LHCN-M2 (cell line): ENCODE data around the gene CTDP1. TPM values are rescaled to one million over a fixed set of nuclear protein-coding genes. Genes with fewer than 3 reads are reported as not detected.

ENCODE experiments used
- DNase-seq: peaks from one replicate; pipeline ENCODE4 v3.0.0-alpha.2; 2012; ENCODE audit warnings: low read depth
- total RNA-seq: library from RNA; depleted of rRNA; stranded (reverse); fragments of >200 nt; gene quantifications from 2 replicates; pipeline ENCODE4 v1.2.3, GENCODE V29; 2014

CTDP1 gene
- total RNA-seq, 1 experiment from 2014 or later: 16.4 TPM

DNA sequence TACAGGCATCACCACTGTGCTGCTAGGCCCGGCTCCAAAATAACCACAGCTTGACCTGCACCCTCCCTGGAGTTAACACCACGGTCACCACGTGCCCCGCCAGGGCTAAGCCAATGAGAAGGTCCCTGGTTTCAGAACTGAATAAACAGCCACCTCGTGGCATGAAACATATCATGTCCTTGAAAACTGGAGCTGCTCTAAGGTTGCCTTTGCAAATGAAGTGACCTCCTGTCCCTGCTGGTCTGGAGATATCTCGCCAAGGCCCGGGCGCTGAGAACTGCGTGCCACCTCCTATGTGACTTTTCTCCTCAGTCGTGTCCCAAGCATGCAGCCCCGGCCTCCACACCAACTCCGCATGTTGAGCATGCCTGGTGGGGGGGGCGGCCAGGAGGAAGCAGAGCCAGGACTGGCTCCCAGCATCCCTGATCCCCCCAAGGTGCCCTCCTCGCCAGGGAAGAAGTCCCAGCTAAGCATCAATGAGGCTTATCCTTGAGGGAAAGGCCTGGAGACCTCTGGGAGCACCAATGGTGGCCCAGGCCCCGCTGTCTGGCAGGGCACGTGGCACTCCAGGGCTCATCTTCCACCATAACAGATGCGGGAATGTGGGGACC lies 101.8 kb downstream of the CTDP1 start:
- no peak for DNase-seq

DNA sequence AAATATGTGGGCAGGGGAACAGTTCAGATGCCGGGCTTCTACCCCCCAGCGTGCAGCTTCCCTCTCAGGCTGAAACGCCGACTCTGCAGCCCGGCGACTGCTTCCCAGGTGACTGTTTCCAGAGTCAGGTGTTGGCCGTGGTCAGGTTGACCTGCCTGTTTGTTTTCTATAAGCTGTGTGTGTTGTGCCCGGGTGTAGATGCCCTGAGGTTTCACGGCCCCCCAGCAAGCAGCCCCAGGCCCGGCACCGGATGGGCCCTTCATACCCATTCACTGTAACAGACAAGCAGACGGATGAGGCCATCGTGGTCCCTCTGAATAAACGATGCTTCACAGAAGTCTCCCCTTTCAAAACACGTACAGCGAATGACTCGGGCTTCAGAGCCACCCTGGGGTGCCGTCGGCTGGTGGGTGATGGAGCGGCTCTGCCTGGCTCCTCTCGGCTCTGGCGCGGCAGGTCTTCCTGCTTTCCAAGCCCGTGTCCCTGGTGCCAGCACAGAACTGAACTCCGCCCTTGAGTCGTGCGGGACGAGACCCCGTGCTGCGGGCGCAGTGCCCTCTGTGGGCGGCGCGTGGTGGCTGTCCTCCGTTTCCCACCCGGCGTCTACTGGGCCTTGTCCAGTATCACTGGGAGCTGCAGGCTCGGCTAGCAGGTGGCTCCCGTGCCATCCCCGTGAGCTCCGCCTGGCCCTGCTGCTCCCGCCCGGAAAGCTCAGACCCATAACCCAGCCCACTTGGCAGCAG lies 103.1 kb downstream of the CTDP1 start:
- DNase-seq: no peak

DNA sequence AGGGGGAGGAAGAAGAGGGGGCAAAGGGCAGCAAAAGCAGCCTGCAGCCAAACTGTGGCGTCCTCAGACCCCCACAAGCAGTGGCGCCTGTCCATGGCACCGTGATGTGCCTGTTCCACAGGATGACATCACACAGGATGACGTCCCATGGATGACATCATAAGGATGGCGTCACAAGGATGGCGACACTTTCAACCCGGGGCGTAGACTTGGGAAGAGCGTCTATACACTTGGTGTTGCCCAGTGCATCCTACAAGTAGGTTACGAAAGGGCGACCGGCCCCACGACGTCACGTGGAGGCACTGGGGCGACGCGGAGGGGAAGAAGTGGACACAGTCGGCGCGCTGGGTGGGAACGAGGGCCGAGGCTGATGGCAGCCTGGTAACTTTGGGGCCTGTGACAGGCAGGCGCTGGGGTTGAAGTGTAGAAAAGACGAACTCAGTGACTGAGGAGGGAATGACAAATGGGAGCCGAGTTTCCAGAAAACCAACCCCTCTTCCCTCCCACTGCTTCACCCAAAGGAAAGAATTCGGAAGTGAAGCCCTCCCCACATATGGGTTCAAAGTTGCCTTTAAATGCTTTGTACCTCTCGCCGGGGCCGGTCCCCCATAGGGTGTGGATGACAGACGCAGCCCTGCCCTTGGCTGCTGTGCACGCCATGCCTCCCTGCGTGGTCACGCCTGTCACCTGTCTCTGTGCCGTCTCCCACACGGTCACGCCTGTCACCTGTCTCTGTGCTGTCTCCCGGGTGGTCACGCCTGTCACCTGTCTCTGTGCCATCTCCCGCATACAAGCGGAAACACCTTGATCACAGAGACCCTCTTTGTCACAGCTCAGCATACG lies 104.7 kb downstream of the CTDP1 start:
- no peak for DNase-seq

DNA sequence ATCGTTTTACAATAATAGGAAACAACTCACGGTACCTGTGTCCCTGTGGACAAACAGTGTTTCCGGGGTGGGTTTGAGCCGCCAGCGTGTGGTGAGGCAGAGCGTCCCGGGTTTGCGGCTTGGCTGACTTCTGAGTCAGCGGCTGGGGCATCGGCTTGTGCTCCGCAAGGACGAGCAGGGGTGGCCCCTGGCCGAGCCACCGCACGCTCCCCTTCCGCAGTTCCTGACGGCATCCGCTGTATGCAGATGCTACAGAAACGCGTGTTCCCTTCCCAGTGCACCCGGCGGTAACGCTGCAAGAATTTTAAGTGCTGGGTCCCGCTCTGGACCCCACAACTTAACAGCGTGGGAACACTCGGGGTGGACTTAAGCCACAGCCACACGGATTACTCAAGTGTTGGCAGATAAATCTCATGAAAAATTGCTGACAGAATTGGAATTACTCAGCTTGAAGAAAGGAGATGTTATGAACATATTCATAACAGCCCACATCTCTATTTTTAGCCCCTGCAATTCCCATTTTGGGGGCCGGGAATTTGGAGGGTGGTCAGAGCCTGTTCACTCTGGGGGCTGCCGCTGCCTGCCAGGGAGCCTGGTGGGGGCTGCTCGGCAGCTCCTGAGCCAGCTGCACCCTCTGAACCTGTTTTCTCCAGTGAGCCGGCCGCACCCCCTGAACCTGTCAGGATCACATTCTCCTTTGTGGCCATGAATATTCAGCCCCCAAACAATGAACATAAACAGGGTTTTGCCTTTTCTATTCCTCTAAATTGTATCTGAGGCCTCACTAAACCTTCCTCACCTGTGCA lies 105.6 kb downstream of the CTDP1 start:
- peak; percentile 33 for DNase-seq

DNA sequence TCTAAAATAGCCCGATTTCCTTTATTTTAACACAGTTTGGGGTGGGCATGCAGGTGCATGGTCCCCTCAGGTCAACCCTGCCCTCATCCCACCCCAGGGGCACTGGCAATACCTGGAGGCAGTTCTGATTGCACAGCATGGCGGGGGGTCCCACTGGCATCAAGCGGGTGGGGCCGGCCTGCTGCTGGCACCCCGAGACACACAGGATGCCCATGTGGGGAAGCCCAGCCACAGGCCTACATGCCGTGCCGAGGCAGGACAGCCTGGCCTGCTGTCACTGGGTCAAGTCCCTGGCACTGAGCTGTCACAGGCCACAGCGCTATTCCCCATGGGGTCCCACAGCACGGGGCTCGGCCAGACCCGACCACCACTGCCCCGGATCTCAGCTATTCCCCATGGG lies 106.2 kb downstream of the CTDP1 start:
- no peak for DNase-seq

DNA sequence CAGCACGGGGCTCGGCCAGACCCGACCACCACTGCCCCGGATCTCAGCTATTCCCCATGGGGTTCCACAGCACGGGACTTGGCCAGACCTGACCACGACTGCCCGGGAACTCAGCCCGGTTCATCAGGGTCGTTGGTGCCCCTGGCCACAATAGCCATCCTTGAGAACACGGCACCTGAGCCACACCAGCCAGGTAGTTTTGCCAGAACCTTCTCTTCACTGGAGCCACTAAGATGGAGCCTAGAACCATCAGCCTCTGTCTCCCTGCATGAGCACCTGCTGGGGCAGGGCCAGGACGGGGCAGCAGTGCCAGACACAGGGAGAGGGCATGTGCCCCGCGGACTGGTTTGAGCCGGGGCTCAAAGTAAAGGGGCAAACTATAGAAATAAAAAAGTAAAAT lies 106.7 kb downstream of the CTDP1 start:
- no peak for DNase-seq

DNA sequence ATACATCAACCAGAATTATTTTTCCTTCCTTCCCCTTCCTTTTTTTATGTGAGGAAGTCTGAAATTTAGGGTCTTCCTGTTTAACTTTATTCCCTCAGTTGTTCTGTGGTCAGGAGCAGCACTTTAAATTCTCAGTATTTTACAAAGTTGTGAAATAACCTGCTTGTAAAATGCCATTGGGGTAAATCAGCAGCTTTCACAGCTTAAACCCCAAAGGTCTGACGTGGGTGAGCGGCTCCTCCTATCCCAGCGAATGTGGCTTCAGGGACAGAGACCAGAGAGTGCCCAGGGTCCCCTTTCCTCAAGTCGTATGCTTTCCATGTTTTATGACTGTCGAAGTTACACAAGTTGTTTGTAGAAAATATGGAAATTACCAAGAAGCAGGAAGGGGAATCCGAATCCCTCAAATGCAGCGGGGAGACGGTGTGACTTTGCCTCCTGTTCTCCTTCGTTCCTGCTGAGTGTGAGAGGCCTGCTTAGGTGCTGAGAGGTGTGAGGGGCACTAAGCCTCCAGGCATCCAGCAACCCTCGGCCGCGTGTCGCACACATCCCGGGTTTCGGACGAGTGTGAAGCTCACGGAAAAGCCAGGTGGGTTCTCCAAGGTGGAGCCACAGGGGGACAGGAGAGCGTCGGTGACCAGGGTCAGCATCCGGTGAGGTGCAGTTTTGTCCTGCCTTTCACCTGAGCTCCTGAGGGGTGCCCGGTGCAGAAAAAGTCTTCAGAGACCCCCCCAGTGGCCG lies 107.4 kb downstream of the CTDP1 start:
- DNase-seq: peak; percentile 45

DNA sequence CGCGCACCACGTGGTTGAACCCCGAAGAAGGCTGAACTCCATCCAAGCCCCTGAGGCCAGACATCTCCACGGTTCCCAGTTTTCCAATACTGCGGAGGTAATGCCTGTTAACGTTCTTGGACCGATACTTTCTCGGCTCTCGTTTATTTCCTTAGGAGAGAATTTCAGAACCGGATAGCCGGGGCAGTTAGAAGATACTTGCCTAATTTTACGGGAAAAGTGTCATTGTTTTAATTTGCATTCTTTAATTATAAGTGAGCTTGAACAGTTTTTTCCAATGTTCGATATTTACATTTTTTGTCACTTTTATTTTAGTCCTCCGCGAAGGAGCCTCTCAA lies 107.9 kb downstream of the CTDP1 start:
- no peak for DNase-seq

DNA sequence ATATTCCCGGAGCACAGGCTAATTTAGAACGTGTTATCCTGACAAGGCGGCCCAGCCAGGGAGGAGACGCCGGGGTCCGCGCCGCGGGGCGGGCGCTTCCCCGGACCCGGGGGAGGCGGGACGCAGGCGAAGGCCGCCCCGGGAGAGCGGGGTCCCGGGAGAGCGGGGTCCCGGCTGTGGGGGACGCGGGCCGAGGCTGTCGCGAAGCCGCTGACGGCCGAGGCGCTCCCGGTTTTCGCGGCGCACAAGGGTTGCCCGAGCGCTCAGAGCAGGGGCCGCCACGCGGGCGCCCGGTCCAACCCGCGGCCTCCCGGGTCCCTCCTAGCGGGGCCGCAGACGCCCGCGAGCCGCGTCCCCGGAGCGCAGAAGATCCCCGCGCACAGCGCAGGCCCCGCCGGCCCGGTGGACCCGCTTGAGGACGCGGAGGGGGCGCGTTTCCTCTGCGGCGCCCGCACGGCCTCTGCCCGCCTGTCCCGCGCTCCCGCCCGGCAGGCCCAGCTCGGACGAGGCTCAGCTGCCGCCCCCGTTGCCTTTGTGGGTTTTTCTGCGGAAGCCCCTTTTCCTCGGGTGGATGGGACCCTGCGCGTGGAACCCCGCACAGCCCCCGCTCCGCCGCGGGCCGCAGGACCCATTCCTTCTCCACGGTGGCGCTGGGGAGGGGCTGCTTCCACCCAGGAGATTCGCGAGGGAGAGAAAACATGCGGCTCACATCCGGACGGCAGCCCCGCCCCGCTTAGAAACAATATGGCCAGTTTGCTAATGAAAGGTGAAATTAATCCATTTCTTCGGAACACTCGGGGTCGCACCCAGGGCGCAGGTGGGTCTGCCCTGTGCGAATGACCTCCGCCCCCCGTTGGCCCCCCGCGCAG lies 108.5 kb downstream of the CTDP1 start:
- DNase-seq: no peak

DNA sequence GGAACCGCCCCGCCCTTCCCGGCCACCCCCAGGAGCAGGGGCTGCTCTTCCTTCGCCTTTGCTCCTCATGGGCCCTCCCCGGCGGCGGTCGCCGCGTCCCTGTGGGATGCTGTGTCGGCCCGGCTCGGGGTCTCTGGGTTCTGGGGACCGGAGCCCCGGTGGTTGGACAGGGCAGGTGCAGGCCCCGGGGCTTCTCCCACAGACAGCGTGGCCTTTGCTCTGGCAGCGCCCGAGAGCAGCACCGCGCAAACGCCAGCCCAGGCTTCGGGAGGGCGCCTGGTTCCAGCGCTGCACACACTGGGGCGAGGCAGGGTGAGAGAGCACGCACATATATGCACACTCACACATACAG lies 109.1 kb downstream of the CTDP1 start:
- DNase-seq: no peak

DNA sequence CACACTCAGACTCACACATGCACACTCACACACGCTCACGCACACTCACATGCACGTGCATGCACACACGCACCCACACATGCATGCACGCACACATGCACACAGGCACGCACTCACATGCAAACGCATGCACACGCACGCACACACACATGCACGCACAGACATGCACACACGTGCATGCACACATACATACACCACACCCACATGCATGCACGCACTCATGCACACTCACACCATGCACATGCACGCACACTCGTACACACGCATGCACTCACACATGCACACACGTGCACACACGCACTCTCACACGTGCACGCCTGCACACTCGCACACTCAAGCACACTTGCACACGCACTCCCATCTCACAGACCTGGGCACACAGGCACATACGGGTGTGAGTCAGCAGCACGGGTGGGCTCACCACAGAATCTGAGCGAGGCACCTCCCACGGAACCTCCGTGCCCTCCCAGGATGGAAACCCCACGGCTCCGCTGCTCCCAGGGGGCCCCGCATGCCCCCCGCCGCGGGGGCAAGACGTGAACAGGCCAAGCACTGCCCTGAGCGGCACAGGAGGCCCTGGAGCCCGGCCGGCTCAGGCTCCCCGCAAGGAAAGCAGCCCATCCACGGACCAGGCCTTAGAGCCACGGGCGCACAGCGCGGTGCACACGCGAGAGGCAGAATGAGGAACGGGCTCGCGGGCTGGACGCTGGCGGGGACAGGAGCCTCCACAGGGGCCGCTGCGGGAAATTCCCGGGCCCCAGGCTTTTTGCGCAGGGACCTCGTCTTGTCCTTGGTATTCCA lies 109.7 kb downstream of the CTDP1 start:
- no peak for DNase-seq

DNA sequence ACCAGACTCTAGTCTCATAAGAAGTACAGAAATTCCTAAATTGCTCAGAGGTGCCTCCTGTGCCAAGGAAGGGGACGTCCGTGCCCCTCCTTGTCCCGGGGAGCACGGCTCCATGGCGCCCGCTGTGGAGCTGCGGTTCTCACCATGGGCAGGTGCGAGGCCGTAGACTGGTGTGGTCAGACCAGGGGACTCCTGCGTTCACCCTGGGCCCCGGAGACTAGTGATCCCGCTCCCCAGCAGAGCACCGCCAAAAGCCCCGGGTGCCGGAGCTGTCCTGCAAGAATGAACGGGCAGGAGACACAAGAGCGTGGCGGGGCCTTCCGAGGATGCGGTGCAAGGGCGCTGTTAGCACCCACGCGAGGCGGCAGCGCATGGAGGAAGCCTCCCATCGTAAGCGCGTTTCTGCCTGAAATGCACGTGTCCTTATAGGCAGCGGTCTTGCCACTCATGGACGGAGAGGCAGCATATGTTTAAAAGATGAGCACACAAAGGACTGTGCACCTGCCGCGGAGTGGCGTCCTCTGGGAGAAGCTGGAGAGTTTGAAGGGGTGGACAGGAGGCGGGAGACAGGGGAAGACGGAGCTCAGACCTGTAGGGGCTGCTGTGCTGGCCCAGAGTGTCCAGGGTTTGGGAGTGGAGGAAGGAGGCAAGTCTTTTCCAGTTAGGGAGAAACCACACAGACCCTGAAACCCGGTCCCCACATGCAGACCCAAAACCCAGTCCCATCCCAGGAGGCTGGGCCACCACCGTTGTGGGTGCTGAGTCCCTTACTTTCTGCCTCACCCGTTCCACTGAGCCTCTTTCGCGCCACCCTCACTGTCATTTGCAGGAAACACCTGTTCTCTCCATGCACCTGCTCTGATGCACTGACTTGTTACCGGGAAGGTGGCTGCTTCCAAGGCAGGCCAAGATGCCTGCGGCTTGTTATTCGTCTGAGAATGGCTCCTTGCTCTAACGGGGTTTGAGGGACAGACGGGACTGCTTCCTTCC lies 110.6 kb downstream of the CTDP1 start:
- no peak for DNase-seq

DNA sequence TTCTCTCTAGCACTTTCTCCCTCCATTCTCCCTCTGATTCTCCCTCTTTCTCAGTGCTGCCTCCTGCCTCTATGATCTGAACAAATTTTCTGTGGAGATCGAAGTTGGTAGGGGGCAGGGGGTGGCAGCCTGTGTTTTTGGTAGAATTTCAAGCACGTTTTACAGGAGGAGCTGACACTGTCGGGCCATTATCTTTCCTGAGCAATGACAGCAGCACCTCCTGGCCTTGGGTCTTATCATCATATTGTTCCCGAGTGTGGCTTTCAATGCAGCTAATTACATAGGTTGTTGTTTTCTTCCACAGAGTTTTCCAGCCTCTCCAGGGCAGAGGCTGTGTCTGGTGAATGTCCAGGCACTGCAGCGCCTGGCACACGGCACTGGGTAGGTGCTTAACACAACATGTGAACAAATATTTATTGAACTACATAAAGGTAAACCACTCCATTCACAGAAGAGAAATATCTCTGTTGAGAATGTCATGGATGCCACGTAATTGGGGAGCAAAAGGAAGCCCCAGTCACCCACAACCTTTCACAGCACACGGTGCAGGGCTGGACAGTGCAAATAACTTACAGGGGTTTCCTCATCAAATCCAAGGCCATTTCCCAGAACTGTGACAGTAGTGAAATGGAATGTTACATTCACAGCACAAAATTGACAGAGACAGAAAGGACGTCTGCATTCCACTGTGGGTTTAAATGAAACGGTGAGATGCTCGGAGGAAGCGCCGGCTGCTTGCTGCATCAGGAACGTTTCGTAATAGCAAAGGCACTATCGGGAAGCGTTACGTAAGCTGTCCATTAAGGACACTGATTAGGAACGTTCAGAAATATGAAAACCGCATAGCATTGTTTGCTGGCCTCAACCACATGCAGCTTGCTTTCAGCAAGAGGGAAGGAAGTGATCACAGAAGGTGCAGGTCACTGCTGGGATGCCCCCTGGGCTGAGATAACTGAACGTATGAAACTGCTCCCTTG lies 111.7 kb downstream of the CTDP1 start:
- peak; percentile 94 for DNase-seq

DNA sequence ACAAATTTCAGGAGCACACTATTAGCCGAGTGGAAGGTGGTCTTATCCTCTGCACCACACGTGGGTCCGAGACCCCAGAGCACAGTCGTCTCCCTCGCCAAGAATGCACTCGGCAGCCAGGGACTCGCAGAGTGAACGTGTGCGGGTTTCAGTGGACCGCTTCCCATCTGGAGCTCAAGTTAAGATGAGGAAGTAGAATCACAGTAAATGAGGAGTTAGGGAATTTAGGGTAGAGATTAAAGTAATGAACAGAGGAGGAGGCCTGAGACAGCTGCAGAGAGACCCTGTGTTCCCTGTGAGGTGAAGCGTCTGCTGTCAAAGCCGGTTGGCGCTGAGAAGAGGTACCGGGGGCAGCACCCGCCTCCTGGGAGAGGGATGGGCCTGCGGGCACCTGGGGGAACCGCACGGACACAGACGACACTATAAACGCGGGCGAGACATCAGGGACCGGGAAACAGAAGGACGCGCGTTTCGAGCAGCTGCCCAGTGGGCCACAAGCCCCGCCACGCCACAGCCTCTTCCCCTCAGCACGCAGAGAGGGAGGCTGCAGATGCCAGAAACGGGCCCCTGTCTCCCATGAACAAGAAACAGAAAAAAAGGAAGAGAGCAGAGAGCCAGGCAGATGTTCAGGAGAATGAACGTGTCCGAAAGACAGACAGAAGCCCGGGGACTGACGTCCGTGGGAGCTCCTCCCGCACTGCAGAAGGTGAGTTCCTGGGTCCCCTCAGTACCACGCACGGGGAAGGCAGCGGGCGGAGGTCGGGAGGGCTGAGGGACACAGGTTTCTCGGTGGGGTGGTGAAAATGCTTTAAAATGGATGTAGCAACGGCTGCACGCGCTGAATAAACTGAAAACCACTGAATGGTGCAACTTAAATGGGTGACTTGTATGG lies 112.7 kb downstream of the CTDP1 start:
- no peak for DNase-seq

DNA sequence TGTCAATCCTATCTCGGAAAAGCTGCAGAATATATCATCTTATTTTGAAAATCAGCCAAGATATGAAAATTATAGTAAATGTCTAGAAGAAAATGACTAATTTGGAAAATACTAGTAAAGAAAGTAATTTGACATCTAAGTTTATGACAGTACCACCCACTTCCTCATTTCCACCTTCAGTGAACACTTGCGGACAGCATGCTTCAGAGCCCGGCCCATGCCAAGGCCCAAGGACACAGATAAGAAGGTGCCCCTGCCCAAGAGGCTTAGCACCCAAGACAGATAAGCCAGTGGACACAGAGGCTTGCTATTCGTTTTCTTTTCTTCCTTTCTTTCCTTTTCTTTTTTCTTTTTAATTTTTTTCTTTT lies 113.4 kb downstream of the CTDP1 start:
- DNase-seq: no peak

DNA sequence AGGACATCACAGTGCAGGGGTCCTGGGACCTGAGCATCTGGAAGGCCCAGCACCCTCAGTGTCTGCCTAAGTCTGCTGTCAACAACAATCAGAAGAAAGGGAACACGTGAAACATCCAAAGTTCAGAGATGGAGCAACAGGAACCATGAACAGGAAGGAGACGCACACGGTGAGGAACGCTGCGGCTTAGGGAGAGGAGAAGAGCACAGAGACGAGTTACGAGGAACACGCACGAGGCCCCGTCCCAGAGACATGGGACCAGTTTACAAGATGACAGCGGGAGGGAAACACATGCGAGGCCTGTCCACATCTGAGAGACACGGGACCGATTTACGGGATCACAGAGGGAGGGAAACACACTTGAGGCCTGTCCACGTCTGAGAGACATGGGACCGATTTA lies 115.2 kb downstream of the CTDP1 start:
- no peak for DNase-seq
